Right renal pelvis (tissue), 4 donors: ENCODE measurements around the gene TYMP. TPM values are rescaled to one million over a fixed set of nuclear protein-coding genes. Genes with fewer than 3 reads are reported as not detected.
A peak's percentile ranks its signal among the peaks of the same experiment; 100 is the strongest.

Experiments used
- DNase-seq, 4 donors: peaks; one replicate each; pipeline ENCODE4 v3.0.0-alpha.2; 2013; ENCODE audit warnings: low read depth in 4 of 4, low spot score in 3 of 4, missing footprints in 1 of 4
- polyA plus RNA-seq, 4 donors: library from polyadenylated mRNA; unstranded; fragments of 120-200 nt; gene quantifications; one replicate each; pipeline ENCODE4 v1.2.1, GENCODE V29; 2013; ENCODE audit not compliant: insufficient read length in 4 of 4

The TYMP gene
- polyA plus RNA-seq, 4 donors = 1.1 to 2.5 (median 1.3) TPM

- no peak for DNase-seq
These were observed 33.8 kb upstream of the TYMP start for GRCh38 chr22:50563413-50564160.

DNA sequence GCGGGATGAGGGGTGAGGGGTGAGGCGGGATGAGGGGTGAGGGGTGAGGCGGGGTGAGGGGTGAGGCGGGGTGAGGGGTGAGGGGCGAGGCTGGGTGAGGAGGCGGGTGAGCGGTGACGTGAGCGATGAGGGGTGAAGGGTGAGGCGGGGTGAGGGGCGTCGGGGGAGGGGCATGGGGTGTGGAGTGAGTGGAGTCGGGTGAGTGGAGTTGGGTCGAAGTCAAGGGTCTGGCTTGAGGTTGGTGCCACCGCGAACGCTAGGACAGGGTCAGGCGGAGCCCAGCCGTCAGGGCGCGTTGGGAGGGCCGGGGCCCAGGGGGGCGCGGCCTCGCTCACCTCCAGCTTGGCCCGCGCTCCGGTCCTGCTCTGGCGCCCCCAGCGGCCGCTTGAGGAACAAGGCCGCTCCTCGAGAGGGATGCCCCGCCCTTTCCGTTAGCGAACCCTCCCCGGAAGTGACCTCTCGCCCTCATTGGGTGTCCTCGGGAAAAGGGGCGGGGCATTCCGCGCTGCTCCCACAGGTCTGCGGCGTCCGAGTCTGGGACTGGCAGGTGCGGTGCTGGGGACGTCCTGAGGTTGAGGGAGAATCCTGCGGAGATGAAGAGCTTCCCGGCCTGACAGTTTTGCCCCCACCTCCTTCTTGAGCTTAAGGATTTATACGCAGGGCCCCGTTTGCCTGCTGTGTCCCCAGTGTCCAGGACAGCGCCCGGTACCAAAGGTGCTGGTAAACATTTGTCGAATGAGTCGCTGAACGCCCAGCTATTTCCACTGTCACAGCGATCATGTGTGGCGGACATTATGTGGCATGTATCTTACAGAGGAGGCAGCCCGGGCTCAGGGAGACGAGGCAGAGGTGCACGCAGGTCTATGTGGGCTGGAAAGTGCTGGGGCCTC is 33.0 kb upstream of the TYMP start, which contains the start of gene SYCE3:
TSS of gene SYCE3 (minus strand) at position 397 of the 890 bp plus-strand sequence. CDS start 6,514 bp downstream, outside the sequence.
- DNase-seq = peak; percentile 86 to 93 (median 90)

- no peak for DNase-seq
These were observed 31.9 kb upstream of the TYMP start for GRCh38 chr22:50561401-50562358.

GRCh38 chr22:50560034-50560433 is 30.2 kb upstream of the TYMP start:
- no peak for DNase-seq

DNA sequence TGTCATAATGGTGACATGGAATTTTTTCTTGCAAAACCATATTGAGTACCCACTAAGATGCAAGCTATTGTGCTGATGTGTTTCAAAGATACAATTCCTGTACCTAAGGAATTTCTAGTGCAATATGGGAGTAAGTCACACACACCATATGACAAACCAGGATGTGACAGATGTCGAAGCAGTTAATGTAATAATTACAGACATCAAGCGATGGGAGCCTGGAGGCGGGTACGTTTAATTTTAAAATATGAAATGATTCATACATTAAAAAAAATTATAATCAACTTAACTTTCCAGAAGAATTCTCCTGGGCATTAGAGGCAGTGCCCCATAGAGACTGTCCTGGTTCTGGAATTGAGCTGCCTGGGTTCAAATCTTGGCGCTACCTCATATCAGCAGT is 26.9 kb upstream of the TYMP start:
- no peak for DNase-seq

- no peak for DNase-seq
These were observed 23.5 kb upstream of the TYMP start for GRCh38 chr22:50553310-50553709.

DNA sequence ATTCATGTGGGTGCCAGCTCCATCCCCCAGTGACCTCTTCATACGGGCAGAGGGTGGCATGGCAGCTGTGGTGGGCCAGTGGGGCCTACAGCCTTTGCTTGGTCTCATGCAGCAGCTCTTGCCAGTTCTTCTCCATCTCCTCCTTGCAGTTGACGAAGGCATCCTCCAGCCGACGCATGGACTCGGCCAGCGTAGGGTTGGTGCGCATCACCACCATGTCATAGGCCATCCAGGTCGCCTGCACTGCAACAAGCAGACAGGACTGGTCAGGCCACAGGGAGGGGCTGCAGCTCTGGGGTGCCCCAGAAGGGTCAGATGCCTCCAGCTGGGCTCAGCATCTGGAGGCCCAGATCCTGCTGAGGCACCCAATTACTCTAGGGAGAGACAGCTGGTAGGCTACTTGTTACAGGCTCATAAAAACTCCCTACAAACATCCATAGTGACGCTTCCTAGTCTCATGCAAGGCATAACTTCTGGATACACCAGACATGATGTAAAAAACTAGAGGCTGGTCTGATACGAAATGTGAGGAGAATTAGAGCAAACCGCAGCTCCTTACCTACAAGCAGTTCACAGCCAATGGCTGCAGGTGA is 21.4 kb upstream of the TYMP start:
- no peak for DNase-seq

GRCh38 chr22:50550395-50550794 is 20.6 kb upstream of the TYMP start:
- DNase-seq = no peak

DNA sequence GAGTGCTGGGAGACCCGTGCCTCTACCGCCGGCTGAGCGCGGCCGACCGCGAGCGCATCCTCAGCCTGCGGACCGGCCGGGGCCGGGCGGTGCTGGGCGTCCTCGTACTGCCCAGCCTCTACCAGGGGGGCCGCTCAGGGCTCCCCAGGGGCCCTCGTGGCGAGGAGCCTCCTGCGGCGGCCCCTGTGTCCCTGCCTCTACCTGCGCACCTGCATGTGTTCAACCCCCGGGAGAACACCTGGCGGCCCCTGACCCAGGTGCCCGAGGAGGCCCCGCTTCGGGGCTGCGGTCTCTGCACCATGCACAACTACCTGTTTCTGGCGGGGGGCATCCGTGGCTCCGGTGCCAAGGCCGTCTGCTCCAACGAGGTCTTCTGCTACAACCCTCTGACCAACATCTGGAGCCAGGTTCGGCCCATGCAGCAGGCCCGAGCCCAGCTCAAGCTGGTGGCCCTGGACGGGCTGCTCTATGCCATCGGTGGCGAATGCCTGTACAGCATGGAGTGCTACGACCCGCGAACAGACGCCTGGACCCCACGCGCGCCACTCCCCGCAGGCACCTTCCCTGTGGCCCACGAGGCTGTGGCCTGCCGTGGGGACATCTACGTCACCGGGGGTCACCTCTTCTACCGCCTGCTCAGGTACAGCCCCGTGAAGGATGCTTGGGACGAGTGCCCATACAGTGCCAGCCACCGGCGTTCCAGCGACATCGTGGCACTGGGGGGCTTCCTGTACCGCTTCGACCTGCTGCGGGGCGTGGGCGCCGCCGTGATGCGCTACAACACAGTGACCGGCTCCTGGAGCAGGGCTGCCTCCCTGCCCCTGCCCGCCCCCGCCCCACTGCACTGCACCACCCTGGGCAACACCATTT is 19.3 kb upstream of the TYMP start:
- DNase-seq = no peak

DNA sequence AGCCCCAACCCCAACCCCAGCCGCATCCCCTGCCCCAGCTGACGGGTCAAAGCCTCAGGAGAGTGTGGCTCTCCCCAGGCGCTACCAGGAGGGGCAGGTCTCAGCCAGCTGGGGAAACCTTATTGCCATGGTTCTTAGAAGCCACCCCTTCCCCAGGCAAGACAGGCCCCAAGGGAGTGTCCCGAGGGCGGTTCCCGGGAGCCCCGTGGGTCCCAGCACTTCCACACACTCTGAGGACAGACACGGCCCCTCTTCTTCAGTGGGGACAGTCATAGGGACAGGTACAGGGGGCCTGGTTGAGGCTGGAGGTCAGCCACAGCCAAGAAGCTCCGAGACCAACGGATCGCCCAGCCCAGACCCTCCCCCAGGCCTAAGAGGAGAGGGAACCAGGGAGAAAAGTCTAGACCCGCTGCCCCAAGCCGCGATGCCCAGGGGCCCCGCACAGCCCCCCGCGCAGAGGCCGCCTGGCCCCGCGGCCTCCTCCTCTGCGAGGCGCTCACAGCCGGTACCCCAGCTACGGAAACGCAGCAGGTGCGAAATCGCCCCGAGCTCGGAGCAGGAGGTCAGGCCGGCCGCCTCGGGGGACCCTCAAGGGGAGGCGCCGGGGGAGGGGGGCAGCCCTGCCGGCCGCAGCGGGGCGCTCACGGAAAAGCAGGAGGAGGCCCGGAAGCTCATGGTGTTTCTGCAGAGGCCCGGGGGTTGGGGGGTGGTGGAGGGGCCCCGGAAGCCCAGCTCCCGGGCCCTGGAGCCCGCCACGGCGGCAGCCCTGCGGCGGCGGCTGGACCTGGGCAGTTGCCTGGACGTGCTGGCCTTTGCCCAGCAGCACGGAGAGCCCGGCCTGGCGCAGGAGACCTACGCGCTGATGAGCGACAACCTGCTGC is 18.5 kb upstream of the TYMP start:
- no peak for DNase-seq

GRCh38 chr22:50547263-50547985 is 17.6 kb upstream of the TYMP start:
- no peak for DNase-seq

DNA sequence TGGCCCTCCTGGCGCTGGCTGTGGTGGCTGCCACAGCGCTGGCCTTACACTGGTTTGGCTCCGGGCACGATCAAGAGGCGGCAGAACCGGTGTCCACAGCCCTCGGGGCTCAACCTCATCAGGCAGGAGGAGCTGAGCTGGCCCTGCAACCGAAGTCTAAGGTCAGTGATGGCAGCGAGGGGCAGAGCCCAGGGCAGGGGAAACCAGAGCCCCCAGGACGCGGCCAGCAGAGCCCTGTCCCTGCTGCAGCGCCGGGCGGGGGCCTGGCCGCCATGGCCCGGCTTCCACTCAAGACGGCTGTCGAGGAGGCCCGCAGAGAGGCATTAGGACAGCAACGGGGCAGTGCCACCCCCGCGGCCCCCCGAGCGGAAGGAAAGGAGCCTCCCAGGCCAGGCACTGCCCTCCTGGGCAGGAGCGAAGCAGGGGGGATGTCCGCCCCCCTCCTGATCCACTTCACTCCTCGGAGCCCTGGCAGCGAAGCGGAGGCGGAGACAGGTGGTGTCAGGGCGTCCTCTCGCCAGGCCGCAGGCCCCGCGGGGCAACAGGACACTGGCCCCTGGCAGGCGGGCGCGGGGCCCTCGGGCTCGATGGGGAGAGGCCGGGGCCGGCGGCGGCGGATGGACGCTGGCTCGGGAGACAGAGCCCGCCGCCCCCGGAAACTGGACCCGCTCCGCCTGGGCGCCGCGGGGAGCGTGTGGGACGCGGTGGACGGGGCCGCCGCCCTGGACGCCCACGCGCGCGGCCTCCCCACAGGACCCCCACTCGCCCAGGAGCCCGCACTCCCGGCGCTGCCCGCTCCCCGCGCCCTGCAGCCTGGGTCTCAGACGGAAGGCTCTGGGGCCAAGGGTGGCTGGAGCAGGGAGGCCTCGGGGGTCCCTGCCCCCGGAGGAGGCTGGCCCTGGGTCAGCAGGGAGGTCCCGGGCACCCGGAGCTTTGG is 16.8 kb upstream of the TYMP start:
- DNase-seq = no peak

- no peak for DNase-seq
These were observed 15.9 kb upstream of the TYMP start, which contains the start of gene KLHDC7B for GRCh38 chr22:50545522-50546325. Gene KLHDC7B, plus strand, starts transcription at chr22:50545899. Its CDS starts 345 bp downstream, at chr22:50546244.

DNA sequence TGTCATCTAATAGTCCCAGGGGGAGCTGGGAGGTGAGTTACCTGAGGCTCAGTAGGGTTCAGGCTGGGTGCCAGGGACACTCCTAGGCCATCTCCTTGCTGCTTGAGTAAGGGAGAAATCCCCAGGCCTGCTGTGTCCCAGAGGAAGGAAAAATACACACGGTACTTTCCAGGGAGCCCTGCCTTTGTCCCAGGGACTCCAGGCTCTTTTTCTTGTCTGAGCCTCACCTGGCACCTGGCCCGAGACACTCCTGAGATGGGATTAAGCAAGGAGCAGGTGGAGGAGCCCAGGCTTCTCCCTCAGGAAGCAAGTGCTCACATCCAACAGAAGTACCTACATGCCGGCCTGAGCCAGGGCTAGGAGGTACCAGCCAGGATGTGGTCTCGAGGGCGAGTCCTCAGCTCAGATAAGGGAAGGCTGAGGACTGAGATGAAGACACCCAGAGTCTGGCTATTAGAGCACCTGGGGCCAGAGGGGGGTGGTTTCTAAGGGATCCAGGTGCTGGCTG is 15.0 kb upstream of the TYMP start:
- no peak for DNase-seq

- no peak for DNase-seq
These were observed 14.4 kb upstream of the TYMP start for GRCh38 chr22:50544078-50544745.
